Thoracic aorta (tissue), 2 donors: Measurements from ENCODE around the gene PARVB. TPM values are rescaled to one million over a fixed set of nuclear protein-coding genes. Genes with fewer than 3 reads are reported as not detected.

Source experiments
- ATAC-seq: fragments of 150-250 bp; one replicate; pipeline ENCODE4 v1.8.0; 2017; ENCODE audit warnings: low read depth; ENCODE audit not compliant: insufficient number of reproducible peaks, low FRiP score
- DNase-seq: peaks from one replicate; pipeline ENCODE4 v3.0.0-alpha.2; 2020; ENCODE audit warnings: low spot score
- H3K27ac ChIP-seq, 2 donors: fragments of 200-600 bp; sonication (generic); 1 replicate in 1 of 2; 2 replicates in 1 of 2; pipeline ENCODE4 v1.5.1; 2016; ENCODE audit warnings: mild to moderate bottlenecking in 2 of 2, moderate library complexity in 2 of 2
- H3K27me3 ChIP-seq: fragments of 200-600 bp; sonication (generic); replicated peaks from 2 replicates; pipeline ENCODE4 v1.6.0; 2016; ENCODE audit warnings: mild to moderate bottlenecking; ENCODE audit not compliant: insufficient read depth
- H3K36me3 ChIP-seq: fragments of 200-600 bp; sonication (generic); one replicate; pipeline ENCODE4 v1.5.1; 2016
- H3K4me1 ChIP-seq, 2 donors: fragments of 200-600 bp; sonication (generic); 1 replicate in 1 of 2; 2 replicates in 1 of 2; pipeline versions ENCODE4 v1.5.1 to v1.6.0; 2016; ENCODE audit warnings: low read depth in 2 of 2, mild to moderate bottlenecking in 1 of 2; ENCODE audit not compliant: control insufficient read depth in 1 of 2
- H3K4me3 ChIP-seq: fragments of 200-600 bp; sonication (generic); 2 replicates; pipeline ENCODE4 v1.5.1; 2016; ENCODE audit warnings: mild to moderate bottlenecking
- H3K9me3 ChIP-seq: fragments of 200-600 bp; sonication (generic); 2 replicates; pipeline ENCODE4 v1.5.1; 2016
- total RNA-seq, 2 donors: library from RNA; depleted of rRNA; stranded (reverse); fragments of >200 nt; gene quantifications; one replicate each; pipeline versions ENCODE4 v1.1.0 to v1.2.3, GENCODE V29; 2016
- TF ChIP-seq, protein P1 (sequence below): fragments of 200-600 bp; sonication (generic); IDR thresholded peaks from one replicate; pipeline ENCODE4 v1.5.1; 2019; ENCODE audit warnings: antibody characterized with exemption

Gene PARVB
- total RNA-seq, 2 donors from 2014 or later: 15.3 to 17.2 TPM

DNA sequence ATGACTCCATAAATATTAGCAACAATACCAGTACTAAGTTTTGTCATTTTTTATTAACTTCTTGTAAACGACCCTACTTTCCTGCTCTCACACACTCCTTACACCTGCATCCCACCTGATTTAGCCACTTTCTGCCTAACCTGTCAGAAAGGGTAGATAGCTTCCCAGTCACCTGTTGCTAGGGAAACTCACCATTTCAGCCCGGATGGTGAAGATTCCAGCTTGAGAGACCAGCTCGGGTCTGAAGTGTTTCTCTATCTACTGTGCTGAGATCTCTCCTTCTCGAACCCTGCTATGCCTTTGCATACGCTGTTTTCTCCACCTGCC lies 156.6 kb downstream of the PARVB start, which contains the start of gene PARVG:
TSS of gene PARVG (plus strand) at position 220 of the 327 bp plus-strand sequence. CDS start 2,405 bp downstream, outside the sequence.
- H3K4me3 ChIP-seq: peak within 1 kb of the TSS; percentile 55
- TF ChIP-seq, protein P1, sequence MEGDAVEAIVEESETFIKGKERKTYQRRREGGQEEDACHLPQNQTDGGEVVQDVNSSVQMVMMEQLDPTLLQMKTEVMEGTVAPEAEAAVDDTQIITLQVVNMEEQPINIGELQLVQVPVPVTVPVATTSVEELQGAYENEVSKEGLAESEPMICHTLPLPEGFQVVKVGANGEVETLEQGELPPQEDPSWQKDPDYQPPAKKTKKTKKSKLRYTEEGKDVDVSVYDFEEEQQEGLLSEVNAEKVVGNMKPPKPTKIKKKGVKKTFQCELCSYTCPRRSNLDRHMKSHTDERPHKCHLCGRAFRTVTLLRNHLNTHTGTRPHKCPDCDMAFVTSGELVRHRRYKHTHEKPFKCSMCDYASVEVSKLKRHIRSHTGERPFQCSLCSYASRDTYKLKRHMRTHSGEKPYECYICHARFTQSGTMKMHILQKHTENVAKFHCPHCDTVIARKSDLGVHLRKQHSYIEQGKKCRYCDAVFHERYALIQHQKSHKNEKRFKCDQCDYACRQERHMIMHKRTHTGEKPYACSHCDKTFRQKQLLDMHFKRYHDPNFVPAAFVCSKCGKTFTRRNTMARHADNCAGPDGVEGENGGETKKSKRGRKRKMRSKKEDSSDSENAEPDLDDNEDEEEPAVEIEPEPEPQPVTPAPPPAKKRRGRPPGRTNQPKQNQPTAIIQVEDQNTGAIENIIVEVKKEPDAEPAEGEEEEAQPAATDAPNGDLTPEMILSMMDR: no peak
- peak within 1 kb of the TSS in 1 of 2 donors; percentile 37 for H3K27ac ChIP-seq
- ATAC-seq (no peak), DNase-seq (no peak)
- no peaks in the 10 kb centered on the region for H3K36me3 ChIP-seq
- H3K27me3 ChIP-seq: no peaks in the 10 kb centered on the region
- H3K9me3 ChIP-seq: no peaks in the 10 kb centered on the region
- H3K4me1 ChIP-seq: no peaks in the 10 kb centered on the region

DNA sequence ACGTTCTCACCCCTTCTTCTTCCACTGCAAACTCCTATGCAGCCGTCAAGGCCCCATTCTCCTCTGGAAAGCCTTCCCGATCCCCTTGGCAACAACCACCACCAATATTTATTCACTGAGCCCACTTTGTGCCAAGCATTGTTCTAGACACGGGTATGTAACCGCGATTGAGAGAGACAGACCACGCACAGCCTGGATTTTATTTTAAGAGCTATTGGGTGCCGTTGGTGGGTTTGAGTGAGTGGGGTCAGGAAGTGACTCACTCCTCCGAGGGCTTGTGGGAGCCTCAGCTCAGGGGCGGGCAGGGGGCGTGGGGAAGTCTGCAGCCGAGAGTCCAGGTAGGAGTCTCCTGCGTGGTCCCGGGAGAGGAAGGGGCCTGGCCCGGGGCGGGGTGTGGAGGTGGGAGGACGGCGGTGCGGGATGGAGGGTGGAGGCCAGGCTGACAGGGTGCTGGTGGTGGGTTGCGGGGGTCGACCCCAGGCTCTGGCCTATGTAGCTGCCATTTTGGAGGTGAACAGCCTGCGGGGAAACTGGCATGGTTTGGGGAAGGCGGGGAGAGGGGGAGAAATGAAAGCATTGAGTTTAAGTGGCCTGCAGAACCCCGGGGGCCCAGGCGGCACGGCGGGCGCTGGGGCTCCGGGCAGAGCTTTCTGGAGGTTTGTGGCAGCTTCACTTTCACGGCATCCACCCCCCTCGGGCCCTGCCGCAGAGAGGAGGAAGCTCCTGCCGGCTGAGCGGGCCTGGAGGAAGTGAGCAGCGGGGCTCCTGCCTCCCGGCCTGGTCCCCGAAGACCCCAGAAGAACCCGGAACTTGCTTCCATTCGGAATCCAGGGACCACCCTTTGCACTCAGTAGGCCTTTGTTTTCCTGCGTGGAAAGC lies 157.2 kb downstream of the PARVB start:
- Histone ChIP-seq H3K4me3 (peak overlapping the region; percentile 55), H3K4me1 (no peaks in the 10 kb centered on the region), H3K27me3 (no peaks in the 10 kb centered on the region), H3K9me3 (no peaks in the 10 kb centered on the region), H3K27ac (peak overlapping the region in 1 of 2 donors; percentile 37), H3K36me3 (no peaks in the 10 kb centered on the region)
- TF ChIP-seq, protein P1: no peak
- ATAC-seq (no peak), DNase-seq (no peak)

DNA sequence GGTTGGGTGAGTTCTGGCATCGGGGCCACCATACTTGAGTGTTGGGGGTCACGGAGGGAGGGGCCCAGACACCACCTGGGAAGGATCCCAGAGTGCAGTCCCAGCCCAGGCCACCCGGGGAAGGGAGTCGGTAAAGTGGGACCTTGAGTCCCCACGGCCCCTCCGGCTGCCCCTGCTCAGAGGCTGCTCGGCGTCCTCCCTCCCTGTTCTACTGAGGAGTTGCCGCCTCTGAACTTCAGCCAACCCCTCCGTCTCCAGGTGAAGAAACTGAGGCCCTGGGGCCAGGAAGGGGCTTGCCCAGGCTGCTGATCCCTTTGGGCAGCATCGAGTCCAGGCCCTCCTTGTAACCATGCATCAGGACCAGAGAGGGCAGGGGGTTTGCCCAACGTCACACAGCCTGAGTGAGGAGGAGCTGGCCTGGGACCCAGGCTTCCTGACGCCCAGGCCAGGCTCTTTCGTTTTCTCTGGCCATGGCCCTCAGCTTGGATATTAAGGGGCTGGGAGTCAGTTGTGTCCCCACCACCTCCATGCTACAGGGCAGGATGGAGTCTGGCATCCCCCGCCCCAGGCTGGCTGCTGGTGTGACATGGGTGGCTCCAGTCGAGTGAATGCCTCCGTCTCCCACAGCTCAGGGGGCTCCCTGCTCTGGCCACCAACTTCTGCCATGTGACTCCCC lies 157.9 kb downstream of the PARVB start:
- Histone ChIP-seq H3K27ac (peak overlapping the region in 1 of 2 donors; percentile 37), H3K27me3 (no peaks in the 10 kb centered on the region), H3K9me3 (no peaks in the 10 kb centered on the region), H3K4me3 (peak overlapping the region; percentile 55), H3K4me1 (no peaks in the 10 kb centered on the region), H3K36me3 (no peaks in the 10 kb centered on the region)
- TF ChIP-seq, protein P1: no peak
- DNase-seq (no peak), ATAC-seq (no peak)

DNA sequence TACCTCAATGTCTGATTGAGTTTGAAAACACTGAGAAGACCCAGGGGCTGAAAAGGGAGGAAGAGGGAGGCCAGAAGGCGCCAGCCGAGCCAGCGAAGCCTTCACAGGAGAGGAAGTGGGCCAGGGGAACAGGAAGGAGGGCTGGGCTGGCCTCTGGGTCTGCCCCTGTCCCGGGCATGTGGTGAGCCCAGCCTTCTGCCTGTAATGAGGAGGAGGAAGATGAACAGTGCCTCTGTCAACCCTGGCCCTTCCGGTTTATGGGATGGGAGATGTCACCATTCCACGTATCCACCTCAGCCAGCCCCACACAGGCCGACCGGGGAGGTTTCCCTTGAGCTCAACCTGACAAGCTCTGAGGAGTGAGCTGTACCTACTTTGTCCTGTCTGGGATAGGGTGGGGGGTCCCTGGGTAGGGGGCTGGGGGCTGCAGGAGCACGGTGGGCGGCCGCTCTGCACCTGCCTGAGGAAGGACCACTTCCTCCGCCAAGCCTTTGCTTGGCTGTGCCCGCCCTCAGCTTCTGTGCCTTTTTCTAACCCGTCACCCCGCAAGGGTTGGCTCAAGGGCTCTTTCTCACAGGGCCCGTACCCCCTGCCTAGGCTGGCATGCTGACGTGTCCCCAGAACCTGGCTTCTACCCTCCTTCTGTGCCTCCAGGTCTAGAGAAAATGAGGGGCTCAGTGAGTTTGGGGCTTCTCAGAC lies 158.6 kb downstream of the PARVB start:
- TF ChIP-seq, protein P1: no peak
- ATAC-seq (no peak), DNase-seq (no peak)
- Histone ChIP-seq H3K27ac (no peak overlapping the region), H3K4me1 (no peaks in the 10 kb centered on the region), H3K27me3 (no peaks in the 10 kb centered on the region), H3K9me3 (no peaks in the 10 kb centered on the region), H3K4me3 (peak overlapping the region; percentile 55), H3K36me3 (no peaks in the 10 kb centered on the region)

DNA sequence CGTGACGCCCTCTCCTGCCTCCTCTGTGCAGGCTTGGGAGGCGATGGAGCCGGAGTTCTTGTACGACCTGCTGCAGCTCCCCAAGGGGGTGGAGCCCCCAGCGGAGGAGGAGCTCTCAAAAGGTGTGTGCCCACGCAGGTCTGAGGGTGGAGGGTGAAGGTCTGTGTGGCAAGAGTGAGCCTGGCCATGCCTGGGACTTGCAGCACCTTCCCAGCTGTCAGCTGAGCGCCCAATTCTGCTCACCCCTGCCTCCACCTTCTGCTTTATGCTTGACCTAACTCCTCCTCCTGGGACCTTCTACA lies 159.1 kb downstream of the PARVB start:
- TF ChIP-seq, protein P1: no peak
- no peaks in the 10 kb centered on the region for H3K4me1 ChIP-seq
- no peaks in the 10 kb centered on the region for H3K36me3 ChIP-seq
- no peak for DNase-seq
- ATAC-seq: no peak
- H3K27ac ChIP-seq: no peak overlapping the region
- no peak overlapping the region for H3K4me3 ChIP-seq
- no peaks in the 10 kb centered on the region for H3K27me3 ChIP-seq
- no peaks in the 10 kb centered on the region for H3K9me3 ChIP-seq
